Skin epidermis (tissue), 12 donors: Measurements from ENCODE around the gene SAPCD2.

Experiments used
- H3K27ac ChIP-seq, 21 experiments: fragments of 200-600 bp; sonication (generic) in 11 of 21; one replicate each; pipeline ENCODE4 v1.5.0; 2020; ENCODE audit warnings: mild to moderate bottlenecking in 3 of 21, inconsistent platforms in 2 of 21, moderate library complexity in 2 of 21
- H3K4me3 ChIP-seq, 7 experiments: fragments of 200-600 bp; sonication (generic) in 2 of 7; one replicate each; pipeline ENCODE4 v1.5.0; 2020; ENCODE audit warnings: inconsistent platforms in 2 of 7, mild to moderate bottlenecking in 2 of 7, moderate library complexity in 1 of 7

SAPCD2 gene

GRCh38 chr9:137108608-137109249 is 38.4 kb upstream of the SAPCD2 start:
- Histone ChIP-seq H3K27ac (no peak overlapping the region), H3K4me3 (no peak overlapping the region)

DNA sequence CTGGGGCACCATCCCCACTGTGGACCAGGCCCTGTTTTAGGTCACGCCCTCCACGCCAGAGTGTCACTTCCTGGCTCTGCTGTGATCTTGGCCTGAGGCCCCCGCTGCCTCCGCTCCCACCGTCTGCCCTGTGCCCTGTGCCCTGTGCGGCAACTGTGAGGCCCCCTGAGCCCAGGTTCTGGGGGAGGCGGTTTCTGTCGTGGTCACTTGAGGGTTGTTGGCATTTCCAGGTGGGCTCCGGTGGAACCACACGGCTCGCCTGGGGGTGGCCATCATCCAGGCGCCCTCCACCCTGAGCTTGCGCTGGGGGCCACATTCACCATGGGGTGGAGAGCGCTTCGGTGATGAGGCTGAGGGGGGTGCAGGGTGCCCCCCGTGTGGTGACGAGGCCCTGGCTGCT is 37.6 kb upstream of the SAPCD2 start:
- no peak overlapping the region for H3K4me3 ChIP-seq

DNA sequence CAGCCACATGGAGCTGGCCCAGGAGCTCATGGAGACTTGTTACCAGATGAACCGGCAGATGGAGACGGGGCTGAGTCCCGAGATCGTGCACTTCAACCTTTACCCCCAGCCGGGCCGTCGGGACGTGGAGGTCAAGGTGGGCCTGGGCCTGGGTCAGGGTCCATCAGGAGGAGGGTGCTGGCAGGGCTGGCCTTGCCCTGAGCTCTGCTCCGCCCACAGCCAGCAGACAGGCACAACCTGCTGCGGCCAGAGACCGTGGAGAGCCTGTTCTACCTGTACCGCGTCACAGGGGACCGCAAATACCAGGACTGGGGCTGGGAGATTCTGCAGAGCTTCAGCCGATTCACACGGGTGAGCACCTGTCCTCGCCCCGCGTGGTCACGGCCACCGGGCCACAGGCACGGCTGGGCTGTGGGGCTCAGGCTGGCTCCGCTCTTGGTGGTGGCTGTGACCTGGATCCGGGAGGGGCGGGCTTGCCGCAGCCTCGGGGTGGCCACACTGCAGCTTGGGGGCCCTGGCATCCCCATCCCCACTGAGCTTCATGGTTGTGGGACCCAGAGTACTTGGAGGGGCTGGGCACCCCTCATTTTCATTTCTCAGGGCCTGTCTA is 37.1 kb upstream of the SAPCD2 start:
- Histone ChIP-seq H3K27ac (no peak overlapping the region), H3K4me3 (no peak overlapping the region)

More for the DNA sequence above, 37.6 kb upstream of the SAPCD2 start:
- H3K27ac ChIP-seq = no peak overlapping the region

DNA sequence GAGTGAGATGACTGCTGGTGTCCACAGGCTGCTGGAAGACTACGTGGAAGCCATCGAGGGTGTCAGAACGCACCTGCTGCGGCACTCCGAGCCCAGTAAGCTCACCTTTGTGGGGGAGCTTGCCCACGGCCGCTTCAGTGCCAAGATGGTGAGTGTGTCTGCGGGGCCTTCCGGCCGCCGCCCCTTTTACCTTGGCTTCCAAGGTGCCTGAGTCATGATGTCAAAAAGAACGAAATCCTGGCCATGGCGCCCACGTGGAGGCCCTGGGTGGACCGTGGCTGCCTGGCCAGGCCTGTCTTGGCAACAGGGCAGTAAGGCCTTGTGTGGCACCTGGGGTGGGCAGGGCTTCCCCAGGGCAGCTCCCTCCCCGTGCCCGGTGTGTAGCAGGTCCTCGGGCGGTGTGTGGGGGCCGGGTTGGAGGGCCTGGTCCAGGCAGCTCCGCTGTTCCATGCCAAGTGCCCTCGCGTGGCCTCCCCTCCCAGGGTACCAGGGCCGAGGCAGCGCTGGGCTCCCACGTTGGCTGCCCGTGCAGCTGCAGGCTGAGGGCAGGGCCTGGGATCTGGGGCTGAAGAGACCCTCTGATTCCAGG is 36.4 kb upstream of the SAPCD2 start:
- Histone ChIP-seq H3K4me3 (no peak overlapping the region), H3K27ac (no peak overlapping the region)

DNA sequence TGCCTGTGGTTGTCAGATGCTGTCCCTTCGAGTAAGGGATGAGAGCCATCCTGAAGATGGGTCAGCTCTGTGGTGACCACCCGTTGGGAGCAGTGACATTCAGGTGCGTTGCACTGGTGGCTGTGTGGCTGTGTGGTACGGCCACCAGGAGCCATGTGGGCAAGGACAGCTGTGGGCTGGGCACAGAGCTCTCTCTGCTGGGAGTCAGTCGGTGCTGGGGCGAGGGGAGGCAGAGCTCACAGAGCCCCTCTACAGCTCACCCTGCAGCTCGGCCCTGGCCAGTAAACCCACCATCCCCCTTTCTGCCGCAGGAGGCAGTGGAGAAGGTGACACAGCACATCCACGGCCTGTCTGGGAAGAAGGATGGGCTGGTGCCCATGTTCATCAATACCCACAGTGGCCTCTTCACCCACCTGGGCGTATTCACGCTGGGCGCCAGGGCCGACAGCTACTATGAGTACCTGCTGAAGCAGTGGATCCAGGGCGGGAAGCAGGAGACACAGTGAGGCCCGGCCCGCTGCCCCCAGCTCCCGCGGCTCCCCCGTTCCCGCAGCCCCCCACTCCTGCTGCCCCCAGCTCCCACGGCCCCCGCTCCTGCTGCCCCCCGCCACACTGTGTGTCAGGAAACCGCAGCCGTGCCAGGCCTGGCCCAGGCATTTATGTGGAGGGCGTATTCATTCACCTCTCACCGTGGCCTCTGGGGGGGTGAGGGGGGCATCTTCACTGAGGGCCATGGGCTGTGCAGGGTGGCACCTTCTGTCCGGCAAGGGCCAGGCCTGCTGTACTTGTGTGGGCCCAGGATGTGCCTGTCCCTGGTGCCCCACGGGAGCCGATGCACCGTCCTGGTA is 35.7 kb upstream of the SAPCD2 start:
- Histone ChIP-seq H3K4me3 (no peak overlapping the region), H3K27ac (no peak overlapping the region)

GRCh38 chr9:137103206-137103999 is 33.0 kb upstream of the SAPCD2 start:
- Histone ChIP-seq H3K27ac (no peak overlapping the region), H3K4me3 (no peak overlapping the region)

GRCh38 chr9:137099231-137099630 is 28.9 kb upstream of the SAPCD2 start:
- no peak overlapping the region for H3K4me3 ChIP-seq
- H3K27ac ChIP-seq = no peak overlapping the region

GRCh38 chr9:137097761-137098462 is 27.6 kb upstream of the SAPCD2 start:
- Histone ChIP-seq H3K4me3 (no peak overlapping the region), H3K27ac (no peak overlapping the region)

DNA sequence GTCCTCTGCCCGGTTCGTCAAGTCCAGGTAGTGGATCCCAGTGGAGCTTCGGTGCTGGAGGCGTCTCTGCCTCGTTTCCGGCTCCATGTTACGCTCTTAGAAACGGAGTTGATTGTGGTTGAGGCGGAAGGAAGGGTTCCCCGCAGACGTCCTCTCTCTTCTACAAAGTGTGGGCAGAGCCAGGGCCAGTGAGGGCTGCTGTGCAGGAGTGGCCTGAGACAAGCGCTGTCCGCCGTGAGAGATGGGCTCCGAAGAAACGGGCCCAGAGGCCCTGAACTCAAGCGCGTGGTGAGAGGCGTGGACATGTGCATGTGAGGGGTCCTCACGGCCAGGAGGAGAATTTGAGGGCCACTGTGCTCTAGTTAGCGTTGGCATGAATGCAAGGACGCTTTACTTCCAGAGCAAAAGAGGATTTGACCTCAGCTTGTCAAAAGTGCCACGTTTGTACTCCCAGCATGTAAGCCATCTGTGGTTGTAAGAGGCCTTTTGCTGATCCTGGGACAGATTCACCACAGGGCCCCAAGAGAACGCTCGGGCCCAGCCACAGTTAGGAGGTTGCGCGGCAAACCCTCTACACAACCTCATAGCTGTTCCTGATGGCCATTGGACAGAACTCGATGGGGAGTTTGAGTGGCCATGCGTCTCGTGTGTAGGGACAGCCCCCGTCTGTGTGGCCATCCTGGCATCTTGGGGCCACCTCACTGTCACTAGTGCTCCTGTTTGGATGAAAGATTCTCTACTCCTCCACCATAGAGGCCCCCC is 26.6 kb upstream of the SAPCD2 start:
- no peak overlapping the region for H3K4me3 ChIP-seq
- peak overlapping the region in 6 of 21 experiments; percentile 20 to 84 (median 77) for H3K27ac ChIP-seq

DNA sequence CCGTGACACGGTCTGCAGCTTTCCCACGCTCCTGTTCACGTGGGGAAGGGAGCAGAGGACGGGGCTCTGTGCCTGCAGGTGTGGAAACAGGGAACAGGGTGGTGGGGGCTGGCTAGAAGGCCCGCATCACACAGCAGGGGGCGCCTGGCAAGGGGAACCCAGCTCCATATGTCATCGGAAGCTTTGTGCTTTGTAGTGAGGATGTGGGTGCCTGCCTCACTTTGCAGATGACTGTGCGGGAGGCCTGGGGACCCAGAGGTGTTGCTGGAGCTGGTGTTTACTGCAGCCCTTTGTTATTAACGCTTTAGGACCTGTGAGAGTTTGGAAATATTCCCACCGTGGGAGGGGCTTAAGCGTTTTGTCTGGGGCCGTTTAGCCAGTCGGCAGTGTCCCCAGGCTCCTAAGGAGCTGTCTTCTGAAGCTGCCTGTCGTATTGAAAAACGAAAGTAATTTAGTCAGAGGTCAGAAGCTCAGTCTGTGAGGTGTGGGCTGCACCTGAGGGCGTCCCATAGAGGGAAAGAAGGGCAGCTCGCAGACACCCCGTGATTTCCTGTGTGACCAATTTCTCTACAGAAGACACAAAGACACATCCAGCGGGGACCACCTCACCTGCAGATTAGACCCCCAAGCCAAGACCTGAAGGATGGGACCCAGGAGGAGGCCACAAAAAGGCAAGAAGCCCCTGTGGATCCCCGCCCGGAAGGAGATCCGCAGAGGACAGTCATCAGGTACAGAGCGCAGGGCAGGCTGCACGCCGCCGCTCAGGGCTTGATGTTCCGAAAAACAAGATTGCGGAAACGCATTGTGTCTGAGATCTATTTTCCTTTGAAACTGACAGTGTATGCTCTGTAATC is 25.5 kb upstream of the SAPCD2 start:
- Histone ChIP-seq H3K4me3 (peak overlapping the region in 1 of 7 experiments; percentile 10), H3K27ac (peak overlapping the region in 9 of 21 experiments; percentile 14 to 84 (median 66))

DNA sequence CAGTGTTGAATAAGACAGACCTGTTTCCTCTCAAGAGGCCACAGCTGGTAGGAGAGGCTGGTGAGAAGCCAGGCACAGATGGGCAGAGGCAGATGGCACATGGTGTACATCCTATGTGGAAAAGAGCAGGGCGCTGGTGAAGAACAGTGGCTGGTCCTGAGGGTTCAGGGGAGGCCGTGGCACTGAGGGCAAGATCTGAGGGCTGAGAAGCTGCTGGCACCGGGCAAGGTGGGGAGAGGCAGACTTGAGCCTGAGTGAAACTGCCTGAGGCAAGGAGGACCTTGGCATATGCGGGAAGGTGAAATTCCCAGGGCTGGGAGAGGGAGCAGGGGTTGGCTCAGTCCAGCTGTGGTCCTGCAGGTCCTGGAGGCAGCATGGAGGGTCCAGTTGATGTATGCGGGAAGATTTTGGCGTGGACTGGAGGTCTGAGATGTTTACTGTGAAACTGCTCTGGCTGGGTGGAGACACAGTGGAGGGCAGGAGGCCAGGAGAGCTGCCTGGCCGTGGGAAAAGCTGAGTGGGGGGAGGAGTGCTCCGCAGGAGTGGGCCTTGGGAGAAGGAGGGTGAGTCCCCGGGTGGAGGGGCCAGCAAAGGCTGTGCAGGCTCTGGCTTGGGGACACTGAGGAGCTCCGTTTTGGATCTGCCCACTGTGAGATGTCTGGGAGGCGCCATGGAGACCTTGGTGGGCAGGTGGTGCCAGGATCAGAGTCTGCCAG is 19.0 kb upstream of the SAPCD2 start:
- no peak overlapping the region for H3K4me3 ChIP-seq
- H3K27ac ChIP-seq = peak overlapping the region in 2 of 21 experiments; percentile 35 to 43

DNA sequence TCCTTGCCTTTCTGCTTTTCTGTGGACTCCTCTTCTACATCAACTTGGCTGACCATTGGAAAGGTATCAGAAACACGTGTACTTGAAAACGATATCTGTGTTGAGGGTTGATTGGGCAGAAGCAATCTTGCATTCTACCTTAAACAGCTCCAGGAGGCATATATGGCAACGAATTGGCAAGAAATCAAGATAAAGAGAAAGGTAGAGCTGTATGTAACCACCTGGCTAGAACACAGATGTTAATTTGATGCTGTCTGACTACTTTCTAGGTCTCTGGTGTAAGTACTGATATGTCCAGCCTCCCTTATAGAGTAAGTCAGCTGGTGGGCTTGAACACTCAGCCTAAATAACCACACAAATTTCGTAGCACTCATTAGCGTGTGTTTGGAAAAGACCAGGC is 17.8 kb upstream of the SAPCD2 start:
- Histone ChIP-seq H3K27ac (peak overlapping the region in 1 of 21 experiments; percentile 92), H3K4me3 (peak overlapping the region in 1 of 7 experiments; percentile 84)

DNA sequence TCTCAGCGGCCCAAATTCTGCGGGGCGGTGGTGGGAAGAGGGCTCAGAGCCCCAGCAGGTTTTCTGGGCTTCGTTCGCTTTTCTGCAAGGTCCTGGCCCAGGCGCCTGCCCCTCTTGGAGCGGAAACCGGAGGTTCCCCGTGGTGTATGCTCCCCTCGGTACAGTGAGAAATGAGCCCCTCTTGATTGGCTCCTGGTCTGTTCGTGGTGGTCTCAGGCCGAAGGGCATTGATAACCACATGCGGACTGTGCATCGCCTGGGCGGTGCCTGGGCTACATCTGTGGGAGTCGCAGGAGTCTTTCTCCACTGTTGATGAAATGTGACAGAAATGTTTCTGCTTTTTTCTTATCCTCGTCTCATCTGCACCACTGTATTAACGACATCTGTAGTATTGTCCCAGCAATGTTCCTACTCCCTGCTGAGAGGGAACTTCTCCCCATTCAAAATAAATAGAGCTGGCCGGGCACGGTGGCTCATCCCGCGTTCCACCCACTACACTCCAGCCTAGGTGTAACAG is 17.1 kb upstream of the SAPCD2 start:
- peak overlapping the region; percentile 52 to 99 (median 97) for H3K27ac ChIP-seq

DNA sequence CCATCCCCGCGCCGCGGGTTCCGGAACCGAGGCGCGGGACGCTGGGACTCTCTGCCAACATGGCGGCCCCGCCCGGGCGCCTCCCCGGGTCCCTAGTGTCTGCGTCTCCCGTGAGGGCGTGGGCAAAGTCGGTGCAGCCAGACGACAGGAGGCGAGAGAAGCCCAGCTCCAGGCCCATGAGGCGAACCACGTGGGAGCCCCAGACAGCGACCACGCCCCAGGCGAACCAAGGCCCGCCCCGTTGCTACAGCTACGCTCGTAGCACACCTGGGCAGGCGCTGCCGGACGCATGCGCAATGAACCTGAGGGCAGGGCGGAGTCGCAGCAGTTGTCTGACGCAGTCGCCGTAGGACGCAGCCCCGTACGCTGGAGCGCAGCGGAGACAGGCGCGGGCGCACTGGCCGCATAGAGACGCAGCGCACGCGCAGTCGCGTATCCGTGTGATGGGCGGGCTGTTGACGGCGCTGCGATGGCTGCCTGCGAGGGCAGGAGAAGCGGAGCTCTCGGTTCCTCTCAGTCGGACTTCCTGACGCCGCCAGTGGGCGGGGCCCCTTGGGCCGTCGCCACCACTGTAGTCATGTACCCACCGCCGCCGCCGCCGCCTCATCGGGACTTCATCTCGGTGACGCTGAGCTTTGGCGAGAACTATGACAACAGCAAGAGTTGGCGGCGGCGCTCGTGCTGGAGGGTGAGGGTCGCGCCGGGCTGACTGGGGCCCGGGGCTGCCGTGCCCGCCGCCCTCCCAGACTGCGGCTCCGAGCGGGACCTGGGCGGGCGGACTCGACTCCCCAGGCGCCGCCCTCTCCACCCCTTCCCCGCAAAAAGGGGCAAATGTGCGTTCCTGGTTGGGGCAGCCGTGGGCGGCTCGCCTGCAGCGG is 16.4 kb upstream of the SAPCD2 start, which contains the start of gene MAN1B1:
Gene MAN1B1 (plus strand): TSS at position 455 of the 878 bp plus-strand sequence. CDS start 15 bp downstream, at position 470.
- Histone ChIP-seq H3K4me3 (peak within 1 kb of the TSS; percentile 50 to 88 (median 79)), H3K27ac (peak within 1 kb of the TSS; percentile 76 to 99 (median 97))

More for the DNA sequence above, 17.1 kb upstream of the SAPCD2 start:
- peak overlapping the region; percentile 50 to 88 (median 79) for H3K4me3 ChIP-seq

DNA sequence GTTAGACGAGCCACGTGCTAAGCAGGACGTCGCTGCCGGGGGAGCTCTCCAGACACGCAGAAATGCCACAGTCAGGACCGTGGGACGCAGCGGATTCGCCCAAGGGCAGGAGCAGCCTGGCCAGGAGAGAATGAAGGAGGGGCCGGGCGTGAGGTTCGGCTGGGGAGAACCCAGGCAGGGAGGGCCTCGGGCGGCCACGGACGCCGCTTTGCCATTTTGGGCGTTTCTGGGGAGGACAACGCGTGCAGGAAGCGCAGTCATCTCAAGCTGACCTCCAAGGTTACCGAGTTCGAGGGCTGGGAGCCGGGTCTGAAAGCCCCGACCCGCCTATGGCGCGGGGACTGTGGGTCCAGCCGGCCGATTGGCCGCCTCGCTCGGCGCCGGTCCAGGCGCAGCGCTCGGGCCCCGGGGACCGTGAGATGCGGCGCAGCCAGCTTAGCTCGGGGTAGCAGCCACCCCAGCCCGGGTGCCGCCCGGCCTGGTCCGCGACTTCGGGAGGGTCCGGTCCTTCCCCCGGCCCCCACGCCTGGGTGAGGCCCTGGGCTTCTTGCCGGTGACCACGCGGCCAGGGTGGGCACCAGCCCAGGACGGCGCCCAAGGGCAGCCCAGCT is 15.7 kb upstream of the SAPCD2 start:
- Histone ChIP-seq H3K4me3 (peak overlapping the region; percentile 50 to 88 (median 79)), H3K27ac (peak overlapping the region; percentile 76 to 99 (median 97))
